GM23338 (cell line): Measurements from ENCODE around the gene STK24. TPM values are rescaled to one million over a fixed set of nuclear protein-coding genes. Genes with fewer than 3 reads are reported as not detected.

Experiments used
- ATAC-seq: fragments of 200-7000 bp; cut with Tn5 transposase; 3 replicates; pipeline ENCODE4 v1.9.1; 2020
- DNase-seq: peaks from one replicate; pipeline ENCODE4 v3.0.0-alpha.2; 2015; ENCODE audit warnings: low spot score
- H2AFZ ChIP-seq: fragments of 200-600 bp; sonication (generic); 2 replicates; pipeline ENCODE4 v1.8.0; 2016; ENCODE audit warnings: antibody characterized with exemption, mild to moderate bottlenecking, moderate library complexity
- H3F3A ChIP-seq: fragments of 200-600 bp; sonication (generic); replicated peaks from 2 replicates; pipeline ENCODE4 v1.8.0; 2017; ENCODE audit warnings: antibody characterized with exemption, mixed run types, low read depth
- H3K27ac ChIP-seq: fragments of 200-600 bp; sonication (generic); 2 replicates; pipeline ENCODE4 v1.6.1; 2016; ENCODE audit warnings: low read depth
- H3K27me3 ChIP-seq: fragments of 200-600 bp; sonication (generic); 2 replicates; pipeline ENCODE4 v1.8.0; 2016; ENCODE audit warnings: mild to moderate bottlenecking, mixed run types, moderate library complexity; ENCODE audit not compliant: insufficient read depth
- H3K36me3 ChIP-seq: fragments of 200-600 bp; sonication (generic); 2 replicates; pipeline ENCODE4 v1.8.0; 2016; ENCODE audit warnings: mild to moderate bottlenecking; ENCODE audit not compliant: insufficient read depth
- H3K4me1 ChIP-seq: fragments of 200-600 bp; sonication (generic); 2 replicates; pipeline ENCODE4 v1.8.0; 2016; ENCODE audit warnings: mild to moderate bottlenecking, moderate library complexity; ENCODE audit not compliant: insufficient read depth
- H3K4me2 ChIP-seq: fragments of 200-600 bp; sonication (generic); 2 replicates; pipeline ENCODE4 v1.7.1; 2017; ENCODE audit warnings: mixed run types
- H3K4me3 ChIP-seq: fragments of 200-600 bp; sonication (generic); 2 replicates; pipeline ENCODE4 v1.6.1; 2016; ENCODE audit warnings: mixed run types
- H3K79me2 ChIP-seq: fragments of 200-600 bp; sonication (generic); replicated peaks from 2 replicates; pipeline ENCODE4 v1.8.0; 2017; ENCODE audit warnings: mild to moderate bottlenecking; ENCODE audit not compliant: insufficient read depth
- H3K9me2 ChIP-seq: fragments of 200-600 bp; sonication (generic); 2 replicates; pipeline ENCODE4 v1.8.0; 2017; ENCODE audit not compliant: insufficient read depth
- H4K20me1 ChIP-seq: fragments of 200-600 bp; sonication (generic); replicated peaks from 2 replicates; pipeline ENCODE4 v1.8.0; 2017; ENCODE audit warnings: mild to moderate bottlenecking; ENCODE audit not compliant: insufficient read depth
- H3K27ac Mint-ChIP-seq: 2 replicates; pipeline ENCODE4 v1.8.0; 2020; ENCODE audit warnings: inconsistent platforms, mild to moderate bottlenecking, moderate library complexity, mixed read lengths
- H3K27me3 Mint-ChIP-seq: 3 replicates; pipeline ENCODE4 v1.8.0; 2022; ENCODE audit warnings: low read depth, mild to moderate bottlenecking, moderate library complexity, mixed read lengths, inconsistent platforms; ENCODE audit not compliant: insufficient read depth, poor library complexity
- H3K36me3 Mint-ChIP-seq: 3 replicates; pipeline ENCODE4 v1.8.0; 2021; ENCODE audit warnings: low read depth, mild to moderate bottlenecking, inconsistent platforms, moderate library complexity, mixed read lengths
- H3K4me1 Mint-ChIP-seq: 3 replicates; pipeline ENCODE4 v1.8.0; 2020; ENCODE audit warnings: mild to moderate bottlenecking, inconsistent platforms, mixed read lengths
- H3K4me3 Mint-ChIP-seq: 3 replicates; pipeline ENCODE4 v1.8.0; 2021; ENCODE audit warnings: moderate library complexity, mild to moderate bottlenecking, inconsistent platforms, mixed read lengths
- H3K9me3 Mint-ChIP-seq: 3 replicates; pipeline ENCODE4 v1.8.0; 2020; ENCODE audit warnings: moderate library complexity, mild to moderate bottlenecking, inconsistent platforms, mixed read lengths
- CTCF ChIP-seq, 2 experiments: fragments of 200-600 bp in 1 of 2; sonication (generic) in 1 of 2; conservative IDR thresholded peaks; 2 replicates each; pipeline versions ENCODE4 v1.5.1 to v1.6.1; 2016 to 2017; ENCODE audit warnings: antibody characterized with exemption in 2 of 2, low read depth in 2 of 2, mild to moderate bottlenecking in 2 of 2, moderate library complexity in 1 of 2
- EZH2 ChIP-seq: fragments of 200-600 bp; sonication (generic); IDR thresholded peaks from one replicate; pipeline ENCODE4 v1.8.0; 2017; ENCODE audit warnings: antibody characterized with exemption, mild to moderate bottlenecking, low read depth; ENCODE audit not compliant: unreplicated experiment
- EZH2phosphoT487 ChIP-seq: fragments of 200-600 bp; sonication (generic); IDR thresholded peaks from one replicate; pipeline ENCODE4 v1.8.1; 2018; ENCODE audit warnings: antibody characterized with exemption; ENCODE audit not compliant: unreplicated experiment
- JUNB ChIP-seq: IDR thresholded peaks from one replicate; pipeline ENCODE4 v1.6.1; 2016; ENCODE audit warnings: antibody characterized with exemption; ENCODE audit not compliant: unreplicated experiment
- NANOG ChIP-seq: IDR thresholded peaks from 2 replicates; pipeline ENCODE4 v1.6.1; 2016; ENCODE audit warnings: antibody characterized with exemption, borderline replicate concordance
- STAT1 ChIP-seq: IDR thresholded peaks from one replicate; pipeline ENCODE4 v1.6.1; 2016; ENCODE audit warnings: antibody characterized with exemption; ENCODE audit not compliant: unreplicated experiment
- ZNF331 ChIP-seq: fragments of 250-450 bp; sonication (Bioruptor Pico); IDR thresholded peaks from 2 replicates; pipeline ENCODE4 v1.5.0; 2020; ENCODE audit warnings: low read depth, mild to moderate bottlenecking, moderate library complexity
- ZNF462 ChIP-seq: fragments of 250-450 bp; sonication (Bioruptor Pico); IDR thresholded peaks from 2 replicates; pipeline ENCODE4 v1.5.0; 2020; ENCODE audit warnings: mild to moderate bottlenecking, moderate library complexity
- polyA plus RNA-seq: library from polyadenylated mRNA; unstranded; fragments of >200 nt; fragmentation: Nextera tagmentation; extraction: Ambion mirVana; gene quantifications from 2 replicates; pipeline ENCODE4 v1.2.1, GENCODE V29; 2016
- total RNA-seq: library from RNA; depleted of rRNA; stranded (reverse); fragments of >200 nt; shearing (Covaris generic); gene quantifications from 2 replicates; pipeline ENCODE4 v1.2.3, GENCODE V29; 2014

STK24 gene
- total and polyA plus RNA-seq, 2 experiments from 2014 or later = 56.5 to 144 TPM

- TF ChIP-seq ZNF462 = no peak
Measured at GRCh38 chr13:98459171-98459681, 117.7 kb downstream of the STK24 start (continued).

- no peak overlapping the region for H3K4me3 Mint-ChIP-seq
- Histone ChIP-seq H3K9me2 (no peaks in the 10 kb centered on the region), H3F3A (no peaks in the 10 kb centered on the region), H2AFZ (no peak overlapping the region), H3K4me1 (no peaks in the 10 kb centered on the region), H3K36me3 (peaks cover 3% of the 10 kb centered on the region; the same call in 1 of the 2 replicates), H3K4me2 (no peak overlapping the region), H3K4me3 (no peak overlapping the region), H3K79me2 (peaks cover 11% of the 10 kb centered on the region; the same call in 1 of the 2 replicates), H3K27me3 (no peaks in the 10 kb centered on the region), H3K27ac (0 out of 2 replicates have a peak overlapping the region, but pooled peaks have one; percentile 45), H4K20me1 (peaks cover 5% of the 10 kb centered on the region)
- peaks cover 15% of the 10 kb centered on the region for H3K4me1 Mint-ChIP-seq
- H3K27me3 Mint-ChIP-seq = peaks cover 4% of the 10 kb centered on the region
- DNase-seq (no peak), ATAC-seq (no peak)
- H3K36me3 Mint-ChIP-seq = peaks cover 77% of the 10 kb centered on the region
- H3K9me3 Mint-ChIP-seq = no peaks in the 10 kb centered on the region
- H3K27ac Mint-ChIP-seq = no peak overlapping the region
- no peak for TF ChIP-seq ZNF462
- TF ChIP-seq STAT1 = no peak
- TF ChIP-seq JUNB = no peak
- TF ChIP-seq EZH2 = no peak
- no peak for TF ChIP-seq EZH2phosphoT487
- TF ChIP-seq ZNF331 (CRISPR knock-in tag) = no peak
- no peak for TF ChIP-seq NANOG
- no peak for TF ChIP-seq CTCF (conservative IDR thresholded peaks at IDR 0.05; ENCODE audit: low read depth in 2 of 2)
Measured at GRCh38 chr13:98458431-98458830, 118.5 kb downstream of the STK24 start.
